Hepatic stellate cell (primary cell): ENCODE data around the gene PLCB1.

Source experiments
- DNase-seq: peaks from one replicate; pipeline ENCODE4 v3.0.0; 2011; ENCODE audit warnings: low spot score

PLCB1 gene

GRCh38 chr20:8722277-8722928 lies 590.3 kb downstream of the PLCB1 start:
- DNase-seq, result peak; percentile 14

- no peak for DNase-seq
These were observed 591.2 kb downstream of the PLCB1 start for GRCh38 chr20:8723296-8723695.

- no peak for DNase-seq
These were observed 592.8 kb downstream of the PLCB1 start for GRCh38 chr20:8724884-8725283.

- DNase-seq, result no peak
These were observed 594.4 kb downstream of the PLCB1 start for GRCh38 chr20:8726460-8726859.

GRCh38 chr20:8735014-8735413 lies 602.9 kb downstream of the PLCB1 start:
- DNase-seq, result no peak

- no peak for DNase-seq
These were observed 603.6 kb downstream of the PLCB1 start for GRCh38 chr20:8735674-8736073.

GRCh38 chr20:8740265-8740664 lies 608.2 kb downstream of the PLCB1 start:
- DNase-seq, result no peak

GRCh38 chr20:8744228-8744844 lies 612.3 kb downstream of the PLCB1 start:
- DNase-seq, result no peak

- DNase-seq, result no peak
These were observed 617.0 kb downstream of the PLCB1 start for GRCh38 chr20:8749101-8749500.

GRCh38 chr20:8749986-8750385 lies 617.9 kb downstream of the PLCB1 start:
- peak; percentile 36 for DNase-seq

- no peak for DNase-seq
These were observed 623.5 kb downstream of the PLCB1 start for GRCh38 chr20:8755340-8756118.

- DNase-seq, result peak; percentile 89
These were observed 624.3 kb downstream of the PLCB1 start for GRCh38 chr20:8756410-8756809.

- DNase-seq, result peak; percentile 11
These were observed 625.1 kb downstream of the PLCB1 start for GRCh38 chr20:8757146-8757545.

- DNase-seq, result no peak
These were observed 632.4 kb downstream of the PLCB1 start for GRCh38 chr20:8764344-8764962.

GRCh38 chr20:8766868-8767390 lies 634.9 kb downstream of the PLCB1 start:
- no peak for DNase-seq

- DNase-seq, result no peak
These were observed 642.3 kb downstream of the PLCB1 start for GRCh38 chr20:8774412-8774811.

- no peak for DNase-seq
These were observed 645.8 kb downstream of the PLCB1 start for GRCh38 chr20:8777911-8778310.

GRCh38 chr20:8778387-8778786 lies 646.3 kb downstream of the PLCB1 start:
- no peak for DNase-seq

GRCh38 chr20:8780915-8781314 lies 648.8 kb downstream of the PLCB1 start:
- no peak for DNase-seq

- peak; percentile 56 for DNase-seq
These were observed 650.7 kb downstream of the PLCB1 start for GRCh38 chr20:8782804-8783203.

- DNase-seq, result no peak
These were observed 651.7 kb downstream of the PLCB1 start for GRCh38 chr20:8783734-8784133.

- DNase-seq, result no peak
These were observed 654.3 kb downstream of the PLCB1 start for GRCh38 chr20:8786383-8786782.

- DNase-seq, result no peak
These were observed 655.0 kb downstream of the PLCB1 start for GRCh38 chr20:8787090-8787489.
